OCI-LY7 (cell line): ENCODE data around the gene UFD1. TPM values are rescaled to one million over a fixed set of nuclear protein-coding genes. Genes with fewer than 3 reads are reported as not detected.

Experiments used
- BruUV-seq: library from RNA; stranded (reverse); fragments of 400-500 nt; replicated peaks from 2 replicates; lab custom pipeline; 2021; lab: Mats Ljungman, UMichigan
- CTCF ChIA-PET: fragments of 300-600 bp; sonication (Branson Sonifier 250); formaldehyde crosslinking; loops from one replicate; lab custom pipeline; 2022; ENCODE audit warnings: antibody characterized with exemption; ENCODE audit not compliant: unreplicated experiment; lab: Charles Lee
- POLR2A ChIA-PET: fragments of 300-600 bp; sonication (Branson Sonifier 250); formaldehyde crosslinking; loops from one replicate; lab custom pipeline; 2022; ENCODE audit warnings: antibody characterized with exemption; lab: Charles Lee
- DNase-seq: peaks from one replicate; pipeline ENCODE4 v3.0.0-alpha.2; 2015; ENCODE audit warnings: low spot score
- H2AFZ ChIP-seq: fragments of 200-600 bp; sonication (generic), shearing (Covaris generic); 2 replicates; pipeline ENCODE4 v1.6.1; 2014; ENCODE audit warnings: mild to moderate bottlenecking, antibody characterized with exemption, low read length, moderate library complexity
- H3K27ac ChIP-seq: fragments of 200-600 bp; sonication (generic); 2 replicates; pipeline ENCODE4 v1.5.1; 2014; ENCODE audit warnings: mixed run types, low read depth, mild to moderate bottlenecking, moderate library complexity, low read length, inconsistent platforms; ENCODE audit not compliant: poor library complexity, severe bottlenecking
- H3K36me3 ChIP-seq: fragments of 200-600 bp; sonication (generic); 2 replicates; pipeline ENCODE4 v1.6.1; 2014; ENCODE audit warnings: mild to moderate bottlenecking, antibody characterized with exemption, low read length, moderate library complexity, mixed read lengths; ENCODE audit not compliant: insufficient read depth
- H3K4me1 ChIP-seq: fragments of 200-600 bp; sonication (generic); 2 replicates; pipeline ENCODE4 v1.5.1; 2014; ENCODE audit warnings: mild to moderate bottlenecking, low read length; ENCODE audit not compliant: insufficient read depth, poor library complexity, severe bottlenecking
- H3K4me2 ChIP-seq: fragments of 200-600 bp; sonication (generic); 2 replicates; pipeline ENCODE4 v1.6.1; 2014; ENCODE audit warnings: mild to moderate bottlenecking, low read length
- H3K4me3 ChIP-seq: fragments of 200-600 bp; sonication (generic); 2 replicates; pipeline ENCODE4 v1.5.1; 2014; ENCODE audit warnings: mild to moderate bottlenecking, low read depth, low read length; ENCODE audit not compliant: poor library complexity, severe bottlenecking
- H3K79me2 ChIP-seq: fragments of 200-600 bp; sonication (generic); 2 replicates; pipeline ENCODE4 v1.6.1; 2016; ENCODE audit warnings: low read depth, mild to moderate bottlenecking, low read length, moderate library complexity, mixed read lengths; ENCODE audit not compliant: insufficient read depth
- H3K9me2 ChIP-seq: fragments of 200-600 bp; sonication (generic); 2 replicates; pipeline ENCODE4 v1.6.1; 2016; ENCODE audit warnings: mild to moderate bottlenecking, low read length, mixed read lengths; ENCODE audit not compliant: insufficient read depth
- H3K9me3 ChIP-seq: fragments of 200-600 bp; sonication (generic); 2 replicates; pipeline ENCODE4 v1.6.1; 2014; ENCODE audit warnings: mild to moderate bottlenecking, mixed run types, low read length, mixed read lengths
- H4K20me1 ChIP-seq: fragments of 200-600 bp; sonication (generic); 2 replicates; pipeline ENCODE4 v1.6.1; 2014; ENCODE audit warnings: mild to moderate bottlenecking, antibody characterized with exemption, low read length, moderate library complexity, mixed read lengths; ENCODE audit not compliant: insufficient read depth
- CTCF ChIP-seq: fragments of 200-600 bp; sonication (generic); conservative IDR thresholded peaks from 2 replicates; pipeline ENCODE4 v1.5.1; 2014; ENCODE audit warnings: mild to moderate bottlenecking, antibody characterized with exemption, low read length, moderate library complexity, mixed read lengths
- EZH2phosphoT487 ChIP-seq: fragments of 200-600 bp; sonication (generic); IDR thresholded peaks from 2 replicates; pipeline ENCODE4 v1.6.1; 2018; ENCODE audit warnings: low read depth, borderline replicate concordance, mild to moderate bottlenecking, mixed run types, antibody characterized with exemption, low read length, moderate library complexity, mixed read lengths
- intact Hi-C: fragments of 100-400 bp; cut with micrococcal nuclease; formaldehyde crosslinking; loops from one replicate; pipeline ENCODE4 v1.10.0; 2022; ENCODE audit not compliant: unreplicated experiment
- total RNA-seq, 2 experiments: library from RNA; depleted of rRNA in 1 of 2; stranded (reverse); fragments of >200 nt in 1 of 2; shearing (Covaris generic) in 1 of 2; gene quantifications; 2 replicates each; pipeline ENCODE4 v1.2.3, GENCODE V29; 2014 to 2022

UFD1 gene
- total RNA-seq, 2 experiments from 2014 or later = 60.1 to 70.8 TPM

- Histone ChIP-seq H3K79me2 (peaks cover 66% of the 10 kb centered on the region), H4K20me1 (peaks cover 20% of the 10 kb centered on the region), H3K9me2 (no peaks in the 10 kb centered on the region), H3K27ac (no peak overlapping the region), H3K36me3 (peaks cover 69% of the 10 kb centered on the region), H3K4me3 (no peak overlapping the region), H3K9me3 (no peaks in the 10 kb centered on the region), H3K4me2 (no peak overlapping the region), H2AFZ (no peak overlapping the region), H3K4me1 (peaks cover 18% of the 10 kb centered on the region)
- intact Hi-C loops = no loop called here
- no peak for DNase-seq
- BruUV-seq = no TSS peak
- POLR2A ChIA-PET = no interaction called here
- CTCF ChIA-PET = no interaction called here
- TF ChIP-seq CTCF (no peak), EZH2phosphoT487 (no peak)
Observed at GRCh38 chr22:19443544-19444211, 35.3 kb downstream of the UFD1 start.

GRCh38 chr22:19442166-19442565, 36.8 kb downstream of the UFD1 start:
- no peak overlapping the region for H3K4me3 ChIP-seq
- intact Hi-C loops = no loop called here
- CTCF ChIA-PET = no interaction called here
- no peak for TF ChIP-seq EZH2phosphoT487
- no peak for TF ChIP-seq CTCF
- peaks cover 20% of the 10 kb centered on the region for H4K20me1 ChIP-seq
- H2AFZ ChIP-seq = no peak overlapping the region
- POLR2A ChIA-PET = interaction anchor here (0.6 kb wide), 1 partner anchor 23 kb away, joined by 3 read pairs; no protein-coding TSS in a partner anchor
- H3K79me2 ChIP-seq = peaks cover 61% of the 10 kb centered on the region
- H3K9me2 ChIP-seq = no peaks in the 10 kb centered on the region
- no peak for DNase-seq
- no TSS peak for BruUV-seq
- no peak overlapping the region for H3K27ac ChIP-seq
- no peak overlapping the region for H3K4me2 ChIP-seq
- H3K4me1 ChIP-seq = peaks cover 14% of the 10 kb centered on the region
- peaks cover 79% of the 10 kb centered on the region for H3K36me3 ChIP-seq
- H3K9me3 ChIP-seq = no peaks in the 10 kb centered on the region

GRCh38 chr22:19440411-19441195, 38.4 kb downstream of the UFD1 start:
- no peak for DNase-seq
- Histone ChIP-seq H3K9me2 (no peaks in the 10 kb centered on the region), H3K4me1 (peaks cover 3% of the 10 kb centered on the region), H3K36me3 (peaks cover 81% of the 10 kb centered on the region), H3K4me3 (no peak overlapping the region), H2AFZ (no peak overlapping the region), H4K20me1 (peaks cover 17% of the 10 kb centered on the region), H3K27ac (no peak overlapping the region), H3K4me2 (no peak overlapping the region), H3K79me2 (peaks cover 45% of the 10 kb centered on the region), H3K9me3 (no peaks in the 10 kb centered on the region)
- CTCF ChIA-PET = no interaction called here
- BruUV-seq = no TSS peak
- POLR2A ChIA-PET = no interaction called here
- TF ChIP-seq CTCF = no peak
- no peak for TF ChIP-seq EZH2phosphoT487
- intact Hi-C loops = no loop called here
